HepG2 (cell line): ENCODE data around the gene SPRYD3. TPM values are rescaled to one million over a fixed set of nuclear protein-coding genes. Genes with fewer than 3 reads are reported as not detected.

Experiments used
- CBFB ChIP-seq: sonication (generic); formaldehyde crosslinking; IDR thresholded peaks from 2 replicates; pipeline ENCODE4 v1.4.0; 2020; ENCODE audit warnings: missing genetic modification reagents
- EEA1 ChIP-seq: sonication (generic); formaldehyde crosslinking; IDR thresholded peaks from 2 replicates; pipeline ENCODE4 v1.5.1; 2020; ENCODE audit warnings: mild to moderate bottlenecking, missing genetic modification reagents, borderline replicate concordance
- HDAC1 ChIP-seq: sonication (generic); formaldehyde crosslinking; IDR thresholded peaks from 2 replicates; pipeline ENCODE4 v1.5.1; 2020; ENCODE audit warnings: mild to moderate bottlenecking, missing genetic modification reagents
- HNRNPLL ChIP-seq: fragments of 200-400 bp; formaldehyde crosslinking; IDR thresholded peaks from 2 replicates; pipeline ENCODE4 v1.6.1; 2017; ENCODE audit warnings: mild to moderate bottlenecking, low read depth, low read length; ENCODE audit not compliant: poor library complexity, severe bottlenecking
- KAT7 ChIP-seq: IDR thresholded peaks from 2 replicates; pipeline ENCODE4 v1.6.1; 2018; ENCODE audit warnings: borderline replicate concordance, missing compliant biosample characterization
- KDM3A ChIP-seq: IDR thresholded peaks from 2 replicates; pipeline ENCODE4 v1.6.1; 2018; ENCODE audit warnings: low read depth, missing compliant biosample characterization
- KLF11 ChIP-seq: IDR thresholded peaks from 2 replicates; pipeline ENCODE4 v1.6.1; 2016; ENCODE audit warnings: missing compliant biosample characterization
- NCOA2 ChIP-seq: sonication (generic); formaldehyde crosslinking; IDR thresholded peaks from 2 replicates; pipeline ENCODE4 v1.8.0; 2022; ENCODE audit warnings: inconsistent platforms
- NONO ChIP-seq, 2 experiments: fragments of 450-650 bp in 1 of 2; sonication (generic) in 1 of 2; formaldehyde crosslinking in 1 of 2; IDR thresholded peaks in 1 of 2; conservative IDR thresholded peaks in 1 of 2; 2 replicates each; pipeline versions ENCODE4 v1.6.1 to v1.8.0; 2017 to 2022; ENCODE audit warnings: mild to moderate bottlenecking in 1 of 2, missing genetic modification reagents in 1 of 2, moderate library complexity in 1 of 2
- NR2C2 ChIP-seq: sonication (generic); formaldehyde crosslinking; IDR thresholded peaks from 2 replicates; pipeline ENCODE4 v1.4.0; 2020; ENCODE audit warnings: missing genetic modification reagents, mild to moderate bottlenecking, moderate library complexity, borderline replicate concordance
- SKIL ChIP-seq: sonication (generic); formaldehyde crosslinking; IDR thresholded peaks from 2 replicates; pipeline ENCODE4 v1.8.0; 2022; ENCODE audit warnings: missing genetic modification reagents, mild to moderate bottlenecking, moderate library complexity, borderline replicate concordance
- SMAD9 ChIP-seq: sonication (generic); formaldehyde crosslinking; IDR thresholded peaks from 2 replicates; pipeline ENCODE4 v1.5.1; 2020; ENCODE audit warnings: mild to moderate bottlenecking, missing genetic modification reagents
- ZNF24 ChIP-seq: fragments of 450-650 bp; IDR thresholded peaks from 2 replicates; pipeline ENCODE4 v1.6.1; 2017; ENCODE audit warnings: antibody characterized with exemption, mild to moderate bottlenecking
- ZNF3 ChIP-seq: IDR thresholded peaks from 2 replicates; pipeline ENCODE4 v1.7.0; 2017; ENCODE audit warnings: inconsistent platforms
- ZNF34 ChIP-seq: sonication (generic); formaldehyde crosslinking; IDR thresholded peaks from 2 replicates; pipeline ENCODE4 v1.4.0; 2020; ENCODE audit warnings: mild to moderate bottlenecking, missing genetic modification reagents, borderline replicate concordance
- ZNF547 ChIP-seq: sonication (generic); formaldehyde crosslinking; IDR thresholded peaks from 2 replicates; pipeline ENCODE4 v1.5.1; 2020; ENCODE audit warnings: mild to moderate bottlenecking, missing genetic modification reagents
- ZNF563 ChIP-seq: sonication (generic); formaldehyde crosslinking; IDR thresholded peaks from 2 replicates; pipeline ENCODE4 v1.8.0; 2022; ENCODE audit warnings: mild to moderate bottlenecking, moderate library complexity, missing genetic modification reagents
- polyA plus RNA-seq, 8 experiments: library from polyadenylated mRNA; depleted of rRNA in 3 of 8; stranded (reverse) in 7 of 8; unstranded in 1 of 8; fragments of >200 nt; fragmentation: Illumina TruSeq in 4 of 8; extraction: Trizol in 4 of 8; gene quantifications; 2 replicates each; pipeline versions ENCODE4 v1.2.1 to v1.2.3, GENCODE V29; 2011 to 2016; ENCODE audit warnings: low read depth in 4 of 8, missing spikeins in 1 of 8, mixed read lengths in 1 of 8; ENCODE audit not compliant: insufficient read depth in 1 of 8
- total RNA-seq, 5 experiments: library from RNA; depleted of rRNA; stranded (reverse); fragments of >200 nt; fragmentation: Illumina TruSeq; extraction: Trizol; gene quantifications; 2 replicates each; pipeline ENCODE4 v1.2.3, GENCODE V29; 2016; ENCODE audit warnings: low read depth in 1 of 5
- TF ChIP-seq, protein P1 (sequence below): sonication (generic); formaldehyde crosslinking; IDR thresholded peaks from 2 replicates; pipeline ENCODE4 v1.4.0; 2020; ENCODE audit warnings: missing genetic modification reagents, borderline replicate concordance
- TF ChIP-seq, protein P2 (sequence below): sonication (generic); formaldehyde crosslinking; IDR thresholded peaks from 2 replicates; pipeline ENCODE4 v1.5.1; 2020; ENCODE audit warnings: mild to moderate bottlenecking, missing genetic modification reagents, moderate library complexity
- TF ChIP-seq, protein P3 (sequence below): sonication (generic); formaldehyde crosslinking; IDR thresholded peaks from 2 replicates; pipeline ENCODE4 v1.4.0; 2020; ENCODE audit warnings: mild to moderate bottlenecking, missing genetic modification reagents

Gene SPRYD3
- total and polyA plus RNA-seq, 2 of the 13 experiments (the other 11 are each of a cell fraction or from before 2014, with no cell fraction given): 9.0 to 9.2 TPM

GRCh38 chr12:53097564-53098353 is 18.6 kb upstream of the SPRYD3 start, which contains the start of gene IGFBP6 (continued):
- TF ChIP-seq, protein P1, sequence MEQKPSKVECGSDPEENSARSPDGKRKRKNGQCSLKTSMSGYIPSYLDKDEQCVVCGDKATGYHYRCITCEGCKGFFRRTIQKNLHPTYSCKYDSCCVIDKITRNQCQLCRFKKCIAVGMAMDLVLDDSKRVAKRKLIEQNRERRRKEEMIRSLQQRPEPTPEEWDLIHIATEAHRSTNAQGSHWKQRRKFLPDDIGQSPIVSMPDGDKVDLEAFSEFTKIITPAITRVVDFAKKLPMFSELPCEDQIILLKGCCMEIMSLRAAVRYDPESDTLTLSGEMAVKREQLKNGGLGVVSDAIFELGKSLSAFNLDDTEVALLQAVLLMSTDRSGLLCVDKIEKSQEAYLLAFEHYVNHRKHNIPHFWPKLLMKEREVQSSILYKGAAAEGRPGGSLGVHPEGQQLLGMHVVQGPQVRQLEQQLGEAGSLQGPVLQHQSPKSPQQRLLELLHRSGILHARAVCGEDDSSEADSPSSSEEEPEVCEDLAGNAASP (CRISPR knock-in tag): no peak
- TF ChIP-seq, protein P2, sequence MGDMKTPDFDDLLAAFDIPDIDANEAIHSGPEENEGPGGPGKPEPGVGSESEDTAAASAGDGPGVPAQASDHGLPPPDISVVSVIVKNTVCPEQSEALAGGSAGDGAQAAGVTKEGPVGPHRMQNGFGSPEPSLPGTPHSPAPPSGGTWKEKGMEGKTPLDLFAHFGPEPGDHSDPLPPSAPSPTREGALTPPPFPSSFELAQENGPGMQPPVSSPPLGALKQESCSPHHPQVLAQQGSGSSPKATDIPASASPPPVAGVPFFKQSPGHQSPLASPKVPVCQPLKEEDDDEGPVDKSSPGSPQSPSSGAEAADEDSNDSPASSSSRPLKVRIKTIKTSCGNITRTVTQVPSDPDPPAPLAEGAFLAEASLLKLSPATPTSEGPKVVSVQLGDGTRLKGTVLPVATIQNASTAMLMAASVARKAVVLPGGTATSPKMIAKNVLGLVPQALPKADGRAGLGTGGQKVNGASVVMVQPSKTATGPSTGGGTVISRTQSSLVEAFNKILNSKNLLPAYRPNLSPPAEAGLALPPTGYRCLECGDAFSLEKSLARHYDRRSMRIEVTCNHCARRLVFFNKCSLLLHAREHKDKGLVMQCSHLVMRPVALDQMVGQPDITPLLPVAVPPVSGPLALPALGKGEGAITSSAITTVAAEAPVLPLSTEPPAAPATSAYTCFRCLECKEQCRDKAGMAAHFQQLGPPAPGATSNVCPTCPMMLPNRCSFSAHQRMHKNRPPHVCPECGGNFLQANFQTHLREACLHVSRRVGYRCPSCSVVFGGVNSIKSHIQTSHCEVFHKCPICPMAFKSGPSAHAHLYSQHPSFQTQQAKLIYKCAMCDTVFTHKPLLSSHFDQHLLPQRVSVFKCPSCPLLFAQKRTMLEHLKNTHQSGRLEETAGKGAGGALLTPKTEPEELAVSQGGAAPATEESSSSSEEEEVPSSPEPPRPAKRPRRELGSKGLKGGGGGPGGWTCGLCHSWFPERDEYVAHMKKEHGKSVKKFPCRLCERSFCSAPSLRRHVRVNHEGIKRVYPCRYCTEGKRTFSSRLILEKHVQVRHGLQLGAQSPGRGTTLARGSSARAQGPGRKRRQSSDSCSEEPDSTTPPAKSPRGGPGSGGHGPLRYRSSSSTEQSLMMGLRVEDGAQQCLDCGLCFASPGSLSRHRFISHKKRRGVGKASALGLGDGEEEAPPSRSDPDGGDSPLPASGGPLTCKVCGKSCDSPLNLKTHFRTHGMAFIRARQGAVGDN: peak; percentile 92
- TF ChIP-seq NCOA2 (CRISPR knock-in tag) (no peak), HNRNPLL (peak; percentile 39), KDM3A (CRISPR knock-in tag) (0 out of 2 replicates have a peak, but pooled peaks have one; percentile 30), KLF11 (CRISPR knock-in tag) (no peak), ZNF563 (CRISPR knock-in tag) (no peak), SMAD9 (CRISPR knock-in tag) (no peak), ZNF24 (no peak), NR2C2 (no peak), HDAC1 (CRISPR knock-in tag) (peak; percentile 25; the same call in 1 of the 2 replicates), ZNF34 (CRISPR knock-in tag) (0 out of 2 replicates have a peak, but pooled peaks have one; percentile 54), KAT7 (CRISPR knock-in tag) (peak; percentile 53; the same call in 1 of the 2 replicates), SKIL (peak; percentile 32), ZNF3 (no peak), ZNF547 (peak; percentile 18; the same call in 1 of the 2 replicates), NONO (IDR thresholded peaks at IDR 0.05) (no peak), NONO (CRISPR knock-in tag; conservative IDR thresholded peaks at IDR 0.05) (peak; percentile 42; the same call in 1 of the 2 replicates), CBFB (CRISPR knock-in tag) (0 out of 2 replicates have a peak, but pooled peaks have one; percentile 2), EEA1 (CRISPR knock-in tag) (peak; percentile 47; the same call in 1 of the 2 replicates)
- TF ChIP-seq, protein P3, sequence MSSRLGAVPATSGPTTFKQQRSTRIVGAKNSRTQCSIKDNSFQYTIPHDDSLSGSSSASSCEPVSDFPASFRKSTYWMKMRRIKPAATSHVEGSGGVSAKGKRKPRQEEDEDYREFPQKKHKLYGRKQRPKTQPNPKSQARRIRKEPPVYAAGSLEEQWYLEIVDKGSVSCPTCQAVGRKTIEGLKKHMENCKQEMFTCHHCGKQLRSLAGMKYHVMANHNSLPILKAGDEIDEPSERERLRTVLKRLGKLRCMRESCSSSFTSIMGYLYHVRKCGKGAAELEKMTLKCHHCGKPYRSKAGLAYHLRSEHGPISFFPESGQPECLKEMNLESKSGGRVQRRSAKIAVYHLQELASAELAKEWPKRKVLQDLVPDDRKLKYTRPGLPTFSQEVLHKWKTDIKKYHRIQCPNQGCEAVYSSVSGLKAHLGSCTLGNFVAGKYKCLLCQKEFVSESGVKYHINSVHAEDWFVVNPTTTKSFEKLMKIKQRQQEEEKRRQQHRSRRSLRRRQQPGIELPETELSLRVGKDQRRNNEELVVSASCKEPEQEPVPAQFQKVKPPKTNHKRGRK (CRISPR knock-in tag): no peak
